H1 (cell line): ENCODE results near the gene IDI2. TPM values are rescaled to one million over a fixed set of nuclear protein-coding genes. Genes with fewer than 3 reads are reported as not detected.

ENCODE experiments used
- CTCF ChIA-PET: fragments of 300-600 bp; sonication (Branson Sonifier 250); formaldehyde crosslinking; loops from one replicate; lab custom pipeline; 2021; ENCODE audit not compliant: partially characterized antibody; lab: Charles Lee
- POLR2A ChIA-PET: fragments of 300-600 bp; sonication (Branson Sonifier 250); formaldehyde crosslinking; loops from one replicate; lab custom pipeline; 2021; ENCODE audit warnings: inconsistent platforms; ENCODE audit not compliant: partially characterized antibody; lab: Charles Lee
- DNase-seq, 2 experiments: peaks; one replicate each; pipeline versions ENCODE4 v3.0.0 to v3.0.0-alpha.2; 2010 to 2022; ENCODE audit warnings: low spot score in 2 of 2, low read depth in 1 of 2, mixed read lengths in 1 of 2
- FAIRE-seq: peaks from 2 replicates; lab custom pipeline; 2011; peaks lifted over from hg19 to GRCh38; lab: Jason Lieb, UNC
- H2AFZ ChIP-seq: 2 replicates; pipeline ENCODE4 v1.8.1; 2012; ENCODE audit warnings: low read length, inconsistent platforms
- H2AK5ac ChIP-seq: 2 replicates; pipeline ENCODE4 v1.6.1; 2013; ENCODE audit warnings: low read depth, low read length
- H2BK120ac ChIP-seq: replicated peaks from 2 replicates; pipeline ENCODE3; 2013; ENCODE audit warnings: low read depth, low read length, inconsistent platforms
- H2BK12ac ChIP-seq: 2 replicates; pipeline ENCODE4 v1.6.1; 2013; ENCODE audit warnings: low read depth, low read length
- H2BK15ac ChIP-seq: 2 replicates; pipeline ENCODE4 v1.6.1; 2013; ENCODE audit warnings: low read length
- H2BK20ac ChIP-seq: 2 replicates; pipeline ENCODE4 v1.6.1; 2013; ENCODE audit warnings: low read length
- H2BK5ac ChIP-seq: 2 replicates; pipeline ENCODE4 v1.6.1; 2013; ENCODE audit warnings: low read depth, low read length
- H3K14ac ChIP-seq: 2 replicates; pipeline ENCODE4 v1.6.1; 2013; ENCODE audit warnings: inconsistent platforms; ENCODE audit not compliant: insufficient read length
- H3K18ac ChIP-seq: 2 replicates; pipeline ENCODE4 v1.6.1; 2013; ENCODE audit warnings: low read length; ENCODE audit errors: extremely low read depth
- H3K23ac ChIP-seq: 2 replicates; pipeline ENCODE4 v1.6.1; 2013; ENCODE audit warnings: inconsistent platforms; ENCODE audit not compliant: insufficient read length
- H3K23me2 ChIP-seq: 2 replicates; pipeline ENCODE4 v1.6.1; 2013; ENCODE audit warnings: low read depth, low read length
- H3K27ac ChIP-seq: 2 replicates; pipeline ENCODE4 v1.6.1; 2011; ENCODE audit warnings: low read depth, low read length, inconsistent platforms
- H3K27me3 ChIP-seq, 4 experiments: replicated peaks in 1 of 4; 1 replicate in 1 of 4; 2 replicates in 3 of 4; pipeline versions ENCODE4 v1.6.1 to v1.8.1; 2011 to 2013; ENCODE audit warnings: low read length in 3 of 4, mild to moderate bottlenecking in 3 of 4, inconsistent platforms in 2 of 4, mixed read lengths in 2 of 4, moderate library complexity in 1 of 4; ENCODE audit not compliant: control insufficient read depth in 3 of 4, insufficient read depth in 3 of 4; ENCODE audit errors: extremely low read depth in 1 of 4
- H3K36me3 ChIP-seq, 4 experiments: 2 replicates each; pipeline versions ENCODE4 v1.6.1 to v1.8.1; 2011 to 2013; ENCODE audit warnings: mild to moderate bottlenecking in 4 of 4, low read length in 3 of 4, moderate library complexity in 2 of 4, control low read depth in 1 of 4, inconsistent platforms in 1 of 4; ENCODE audit not compliant: insufficient read depth in 4 of 4, control insufficient read depth in 2 of 4
- H3K4ac ChIP-seq: replicated peaks from 2 replicates; pipeline ENCODE3; 2013; ENCODE audit warnings: low read length, low read depth, mixed read lengths, inconsistent platforms; ENCODE audit not compliant: insufficient read length
- H3K4me1 ChIP-seq, 4 experiments: replicated peaks in 1 of 4; 1 replicate in 1 of 4; 2 replicates in 3 of 4; pipeline versions ENCODE4 v1.6.1 to v1.8.1; 2011 to 2013; ENCODE audit warnings: low read length in 3 of 4, inconsistent platforms in 2 of 4, mixed read lengths in 1 of 4; ENCODE audit not compliant: insufficient read depth in 4 of 4, control insufficient read depth in 3 of 4
- H3K4me2 ChIP-seq, 2 experiments: 2 replicates each; pipeline versions ENCODE4 v1.6.1 to v1.8.1; 2011 to 2013; ENCODE audit warnings: low read depth in 2 of 2, low read length in 2 of 2, control low read depth in 1 of 2, inconsistent platforms in 1 of 2, mild to moderate bottlenecking in 1 of 2; ENCODE audit not compliant: insufficient read depth in 1 of 2
- H3K4me3 ChIP-seq, 4 experiments: fragments of 200-600, 300-600 bp in 1 of 4; sonication (generic), shearing (Covaris generic), sonication (Bioruptor Twin) in 1 of 4; 2 replicates each; pipeline versions ENCODE4 v1.5.1 to v1.8.1; 2011 to 2016; ENCODE audit warnings: low read length in 4 of 4, low read depth in 3 of 4, control low read depth in 2 of 4, inconsistent platforms in 2 of 4, mild to moderate bottlenecking in 2 of 4, mixed read lengths in 1 of 4, moderate library complexity in 1 of 4; ENCODE audit not compliant: insufficient read depth in 2 of 4; ENCODE audit errors: extremely low read depth in 1 of 4
- H3K56ac ChIP-seq: replicated peaks from 2 replicates; pipeline ENCODE3; 2013; ENCODE audit warnings: low read depth, mild to moderate bottlenecking, mixed read lengths, low read length, inconsistent platforms; ENCODE audit not compliant: insufficient read length
- H3K79me1 ChIP-seq: 2 replicates; pipeline ENCODE4 v1.6.1; 2013; ENCODE audit warnings: low read depth, low read length, control low read depth
- H3K79me2 ChIP-seq, 2 experiments: 2 replicates each; pipeline versions ENCODE4 v1.6.1 to v1.8.1; 2012 to 2013; ENCODE audit warnings: low read length in 2 of 2, mild to moderate bottlenecking in 2 of 2, inconsistent platforms in 1 of 2; ENCODE audit not compliant: insufficient read depth in 2 of 2, control insufficient read depth in 1 of 2
- H3K9ac ChIP-seq, 4 experiments: replicated peaks in 1 of 4; 1 replicate in 1 of 4; 2 replicates in 3 of 4; pipeline versions ENCODE4 v1.6.1 to v1.8.1; 2011 to 2013; ENCODE audit warnings: low read depth in 3 of 4, low read length in 3 of 4, control low read depth in 2 of 4, mild to moderate bottlenecking in 2 of 4, moderate library complexity in 2 of 4, inconsistent platforms in 1 of 4; ENCODE audit errors: extremely low read depth in 1 of 4
- H3K9me3 ChIP-seq, 2 experiments: 2 replicates each; pipeline versions ENCODE4 v1.6.1 to v1.8.1; 2012 to 2013; ENCODE audit warnings: mild to moderate bottlenecking in 2 of 2, moderate library complexity in 2 of 2, control low read depth in 1 of 2, inconsistent platforms in 1 of 2, low read depth in 1 of 2, low read length in 1 of 2, mixed read lengths in 1 of 2; ENCODE audit not compliant: insufficient read depth in 2 of 2
- H4K20me1 ChIP-seq, 2 experiments: replicated peaks in 1 of 2; 2 replicates each; pipeline versions ENCODE3 to v1.8.1; 2011 to 2013; ENCODE audit warnings: inconsistent platforms in 2 of 2, low read length in 2 of 2, mild to moderate bottlenecking in 1 of 2; ENCODE audit not compliant: insufficient read depth in 2 of 2, control insufficient read depth in 1 of 2
- H4K5ac ChIP-seq: 2 replicates; pipeline ENCODE4 v1.6.1; 2013; ENCODE audit warnings: low read length, low read depth, mixed read lengths, inconsistent platforms; ENCODE audit not compliant: insufficient read length
- H4K8ac ChIP-seq: 2 replicates; pipeline ENCODE4 v1.8.0; 2013; ENCODE audit warnings: mild to moderate bottlenecking, moderate library complexity, low read length, inconsistent platforms; ENCODE audit not compliant: insufficient read depth; ENCODE audit errors: extremely low read depth
- H4K91ac ChIP-seq: replicated peaks from 2 replicates; pipeline ENCODE3; 2013; ENCODE audit warnings: low read length, mixed read lengths, inconsistent platforms; ENCODE audit not compliant: insufficient read length
- BCL11A ChIP-seq, 2 experiments: IDR thresholded peaks; one replicate each; pipeline ENCODE4 v1.6.1; 2011; ENCODE audit warnings: low read depth in 2 of 2, low read length in 2 of 2, mild to moderate bottlenecking in 2 of 2
- BRCA1 ChIP-seq: IDR thresholded peaks from 2 replicates; pipeline ENCODE4 v1.6.1; 2012; ENCODE audit warnings: low read depth, low read length, improper control_type of control experiment
- CEBPB ChIP-seq: IDR thresholded peaks from 2 replicates; pipeline ENCODE4 v1.6.1; 2012; ENCODE audit warnings: low read depth, low read length
- CHD2 ChIP-seq: IDR thresholded peaks from 2 replicates; pipeline ENCODE4 v1.6.1; 2012; ENCODE audit warnings: low read length, improper control_type of control experiment
- EGR1 ChIP-seq: IDR thresholded peaks from 2 replicates; pipeline ENCODE4 v1.6.1; 2011; ENCODE audit warnings: low read depth, low read length, borderline replicate concordance
- GABPA ChIP-seq: IDR thresholded peaks from 2 replicates; pipeline ENCODE4 v1.6.1; 2011; ENCODE audit warnings: mild to moderate bottlenecking, low read length, moderate library complexity, borderline replicate concordance; ENCODE audit not compliant: insufficient read depth
- JUND ChIP-seq: IDR thresholded peaks from 2 replicates; pipeline ENCODE4 v1.6.1; 2011; ENCODE audit warnings: mild to moderate bottlenecking, improper control_type of control experiment, low read length
- KDM4A ChIP-seq: IDR thresholded peaks from one replicate; pipeline ENCODE4 v1.7.1; 2012; ENCODE audit warnings: low read depth, mild to moderate bottlenecking, moderate library complexity, low read length, inconsistent platforms; ENCODE audit not compliant: severe bottlenecking
- NRF1 ChIP-seq: IDR thresholded peaks from 2 replicates; pipeline ENCODE4 v1.6.1; 2011; ENCODE audit warnings: mild to moderate bottlenecking, low read depth, low read length, improper control_type of control experiment
- RAD21 ChIP-seq, 2 experiments: IDR thresholded peaks in 1 of 2; conservative IDR thresholded peaks in 1 of 2; 2 replicates each; pipeline ENCODE4 v1.6.1; 2011; ENCODE audit warnings: low read depth in 2 of 2, low read length in 2 of 2, improper control_type of control experiment in 1 of 2, inconsistent platforms in 1 of 2, mild to moderate bottlenecking in 1 of 2, moderate library complexity in 1 of 2
- SIRT6 ChIP-seq: IDR thresholded peaks from one replicate; pipeline ENCODE4 v1.7.1; 2012; ENCODE audit warnings: low read length, inconsistent platforms
- TBP ChIP-seq: IDR thresholded peaks from 2 replicates; pipeline ENCODE4 v1.6.1; 2011; ENCODE audit warnings: low read depth, low read length, improper control_type of control experiment
- WGBS, 2 experiments: shearing (Covaris generic) in 1 of 2; methylation state at CpG; one replicate each; pipeline versions ENCODE4 v1.1.6 to v1.1.7; 2013 to 2015; ENCODE audit warnings: low lambda C conversion rate in 2 of 2, mixed read lengths in 2 of 2, inconsistent platforms in 1 of 2, low coverage in 1 of 2, missing lambda C conversion rate in 1 of 2; ENCODE audit not compliant: insufficient replicate concordance in 2 of 2, insufficient coverage in 1 of 2, insufficient read length in 1 of 2; ENCODE audit errors: extremely low coverage in 1 of 2, missing lambda C conversion rate in 1 of 2; 5-methylcytosine and 5-hydroxymethylcytosine counted together
- polyA plus RNA-seq, 7 experiments: library from polyadenylated mRNA; depleted of rRNA in 3 of 7; stranded (reverse) in 5 of 7; unstranded in 2 of 7; fragments of >200 nt in 5 of 7; fragments of 200-250 nt in 2 of 7; gene quantifications; 1 replicate in 5 of 7; 2 replicates in 1 of 7; 4 replicates in 1 of 7; pipeline versions ENCODE4 v1.2.1 to v1.2.3, GENCODE V29; 2011 to 2013; ENCODE audit warnings: missing spikeins in 2 of 7, mixed read lengths in 2 of 7
- total RNA-seq: library from RNA; stranded (reverse); fragmentation: NEBNext Ultra II Directional; extraction: Animal tissue kit (Norgen Biotek cat#: 25700); gene quantifications from 2 replicates; pipeline ENCODE4 v1.2.1, GENCODE V29; 2021

The IDI2 gene
- total and polyA plus RNA-seq, 2 of the 8 experiments (the other 6 are each of a cell fraction or from before 2014, with no cell fraction given) = not detected

DNA sequence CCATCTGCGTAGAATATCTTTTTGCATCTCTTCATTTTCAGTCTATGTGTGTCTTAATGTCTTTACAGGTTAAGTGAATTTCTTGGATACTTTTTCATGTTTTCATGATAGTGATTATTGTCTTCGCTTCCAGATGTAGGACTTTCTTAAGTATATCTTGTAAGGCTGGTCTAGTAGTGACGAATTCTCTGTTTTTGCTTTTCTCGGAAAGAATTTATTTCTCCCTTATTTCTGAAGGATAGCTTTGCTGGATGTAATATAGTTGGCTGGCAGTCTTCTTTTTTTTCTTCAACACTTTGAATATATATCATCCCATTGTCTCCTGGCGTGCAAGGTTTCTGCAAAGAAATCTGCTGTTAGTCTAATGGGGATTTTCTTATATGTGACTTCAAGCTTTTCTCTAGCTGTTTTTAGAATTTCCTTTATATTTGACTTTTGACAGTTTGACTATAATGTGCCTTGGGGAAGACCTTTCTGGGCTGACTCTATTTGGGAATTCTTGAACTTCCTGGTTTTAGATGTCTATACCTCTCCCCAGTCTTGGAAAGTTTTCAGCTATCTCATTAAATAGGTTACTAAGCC is 23.1 kb downstream of the IDI2 start:
- H3K36me3 ChIP-seq = peaks cover 45 to 96% (median 77%) of the 10 kb centered on the region in 4 experiments
- H2BK20ac ChIP-seq = no peak overlapping the region
- TF ChIP-seq CEBPB (no peak), GABPA (no peak), BRCA1 (no peak), EGR1 (no peak), CHD2 (no peak), KDM4A (no peak), SIRT6 (no peak), BCL11A (IDR thresholded peaks at IDR 0.05; ENCODE audit: low read depth in 2 of 2, low read length in 2 of 2) (no peak), RAD21 (IDR thresholded peaks at IDR 0.05 in 1 of 2, conservative IDR thresholded peaks at IDR 0.05 in 1 of 2; ENCODE audit: low read depth in 2 of 2, low read length in 2 of 2) (no peak), NRF1 (no peak), JUND (no peak), TBP (no peak)
- FAIRE-seq = no peak
- WGBS, 2 experiments = 93% methylated on average over 5 of the region's 5 CpGs; no CpG with 5 or more reads in 1 of the 2 experiments
- H3K4me2 ChIP-seq = no peak overlapping the region
- H3K4me3 ChIP-seq = no peak overlapping the region
- no peak overlapping the region for H4K5ac ChIP-seq
- no peak overlapping the region for H2BK5ac ChIP-seq
- H2AFZ ChIP-seq = no peak overlapping the region
- H3K56ac ChIP-seq = no peak overlapping the region
- no peak overlapping the region for H2BK12ac ChIP-seq
- H3K27ac ChIP-seq = no peak overlapping the region
- H3K27me3 ChIP-seq = no peaks in the 10 kb centered on the region
- H3K4ac ChIP-seq = no peak overlapping the region
- no peak overlapping the region for H4K91ac ChIP-seq
- no peak for DNase-seq
- no peak overlapping the region for H3K14ac ChIP-seq
- H2AK5ac ChIP-seq = no peak overlapping the region
- H3K23me2 ChIP-seq = no peaks in the 10 kb centered on the region
- POLR2A ChIA-PET = interaction anchor here (0.6 to 3.3 kb wide), 8 partner anchors 10 to 73 kb away, joined by 3 to 22 read pairs (median 4); partner anchors contain the start of genes GTPBP4 and IDI1
- no peak overlapping the region for H2BK120ac ChIP-seq
- no peak overlapping the region for H3K9ac ChIP-seq
- CTCF ChIA-PET = interaction anchor here (1.2 kb wide), 1 partner anchor 10 kb away, joined by 3 read pairs; no protein-coding TSS in a partner anchor
- no peaks in the 10 kb centered on the region for H3K4me1 ChIP-seq
- no peak overlapping the region for H4K8ac ChIP-seq
- no peak overlapping the region for H2BK15ac ChIP-seq
- H4K20me1 ChIP-seq = peaks cover 10 to 22% of the 10 kb centered on the region in 2 experiments
- H3K18ac ChIP-seq = no peak overlapping the region
- H3K79me1 ChIP-seq = peaks cover 6% of the 10 kb centered on the region
- H3K79me2 ChIP-seq = peaks cover 0 to 51% of the 10 kb centered on the region in 2 experiments; a peak in 3 of 4 replicates
- H3K23ac ChIP-seq = no peak overlapping the region
- H3K9me3 ChIP-seq = no peaks in the 10 kb centered on the region; a peak in 1 of 4 replicates
